ENCODE measurements around the gene CPED1. TPM values are rescaled to one million over a fixed set of nuclear protein-coding genes. Genes with fewer than 3 reads are reported as not detected.
"Not testable (repeated sequence)": the region's sequence is repeated elsewhere in the genome, so short reads cannot be mapped to it uniquely, and the experiment has no call there.

CPED1 gene
- total RNA-seq, 1 donor from 2014 or later = 14.6 TPM

GRCh38 chr7:121001234-121001906 lies 12.9 kb downstream of the CPED1 start:
- Histone ChIP-seq H3K9me3 (ENCODE audit: control insufficient read depth in 3 of 3, low read length in 3 of 3) (no peaks in the 10 kb centered on the region), H3K9ac (ENCODE audit: low read depth in 1 of 3, low read length in 3 of 3) (no peak overlapping the region), H3K27ac (ENCODE audit: low read depth, low read length) (no peak overlapping the region), H3K36me3 (ENCODE audit: control insufficient read depth in 3 of 3, insufficient read depth in 3 of 3, low read length in 3 of 3) (peaks cover 0 to 2% (median 0%) of the 10 kb centered on the region in 3 donors), H3K27me3 (ENCODE audit: control insufficient read depth in 3 of 3, insufficient read depth in 3 of 3, low read length in 3 of 3) (no peaks in the 10 kb centered on the region), H3K4me3 (ENCODE audit: low read length in 3 of 3) (no peak overlapping the region), H3K4me1 (ENCODE audit: control insufficient read depth in 3 of 3, insufficient read depth in 3 of 3, low read length in 3 of 3) (peaks cover 44 to 52% (median 46%) of the 10 kb centered on the region in 3 donors)

- no peak overlapping the region for H3K4me3 ChIP-seq (ENCODE audit: low read length in 3 of 3)
- H3K27me3 ChIP-seq (ENCODE audit: control insufficient read depth in 3 of 3, insufficient read depth in 3 of 3, low read length in 3 of 3) = no peaks in the 10 kb centered on the region
- H3K36me3 ChIP-seq (ENCODE audit: control insufficient read depth in 3 of 3, insufficient read depth in 3 of 3, low read length in 3 of 3) = no peaks in the 10 kb centered on the region
- peaks cover 47 to 54% (median 47%) of the 10 kb centered on the region in 3 donors for H3K4me1 ChIP-seq (ENCODE audit: control insufficient read depth in 3 of 3, insufficient read depth in 3 of 3, low read length in 3 of 3)
- H3K9me3 ChIP-seq (ENCODE audit: control insufficient read depth in 3 of 3, low read length in 3 of 3) = no peaks in the 10 kb centered on the region
- H3K27ac ChIP-seq (ENCODE audit: low read depth, low read length) = peak overlapping the region; percentile 36
- H3K9ac ChIP-seq (ENCODE audit: low read depth in 1 of 3, low read length in 3 of 3) = no peak overlapping the region
These were observed 13.7 kb downstream of the CPED1 start for GRCh38 chr7:121002048-121002756.

- H3K36me3 ChIP-seq (ENCODE audit: control insufficient read depth in 3 of 3, insufficient read depth in 3 of 3, low read length in 3 of 3) = no peaks in the 10 kb centered on the region
- H3K9me3 ChIP-seq (ENCODE audit: control insufficient read depth in 3 of 3, low read length in 3 of 3) = no peaks in the 10 kb centered on the region
- no peaks in the 10 kb centered on the region for H3K27me3 ChIP-seq (ENCODE audit: control insufficient read depth in 3 of 3, insufficient read depth in 3 of 3, low read length in 3 of 3)
- peak overlapping the region; percentile 46 for H3K27ac ChIP-seq (ENCODE audit: low read depth, low read length)
- H3K4me1 ChIP-seq (ENCODE audit: control insufficient read depth in 3 of 3, insufficient read depth in 3 of 3, low read length in 3 of 3) = peaks cover 49 to 56% (median 51%) of the 10 kb centered on the region in 3 donors
- no peak overlapping the region for H3K4me3 ChIP-seq (ENCODE audit: low read length in 3 of 3)
- no peak overlapping the region for H3K9ac ChIP-seq (ENCODE audit: low read depth in 1 of 3, low read length in 3 of 3)
These were observed 14.3 kb downstream of the CPED1 start for GRCh38 chr7:121002757-121003200.

- H3K27ac ChIP-seq (ENCODE audit: low read depth, low read length) = peak overlapping the region; percentile 46
- H3K4me1 ChIP-seq (ENCODE audit: control insufficient read depth in 3 of 3, insufficient read depth in 3 of 3, low read length in 3 of 3) = peaks cover 52 to 58% (median 54%) of the 10 kb centered on the region in 3 donors
- H3K4me3 ChIP-seq (ENCODE audit: low read length in 3 of 3) = peak overlapping the region in 1 of 3 donors; percentile 14
- H3K9ac ChIP-seq (ENCODE audit: low read depth in 1 of 3, low read length in 3 of 3) = no peak overlapping the region
- no peaks in the 10 kb centered on the region for H3K36me3 ChIP-seq (ENCODE audit: control insufficient read depth in 3 of 3, insufficient read depth in 3 of 3, low read length in 3 of 3)
- no peaks in the 10 kb centered on the region for H3K9me3 ChIP-seq (ENCODE audit: control insufficient read depth in 3 of 3, low read length in 3 of 3)
- no peaks in the 10 kb centered on the region for H3K27me3 ChIP-seq (ENCODE audit: control insufficient read depth in 3 of 3, insufficient read depth in 3 of 3, low read length in 3 of 3)
These were observed 15.6 kb downstream of the CPED1 start for GRCh38 chr7:121003986-121004685.

GRCh38 chr7:121005058-121005457 lies 16.5 kb downstream of the CPED1 start:
- H3K9me3 ChIP-seq (ENCODE audit: control insufficient read depth in 3 of 3, low read length in 3 of 3); H3K9ac ChIP-seq (ENCODE audit: low read depth in 1 of 3, low read length in 3 of 3); H3K27ac ChIP-seq (ENCODE audit: low read depth, low read length); H3K36me3 ChIP-seq (ENCODE audit: control insufficient read depth in 3 of 3, insufficient read depth in 3 of 3, low read length in 3 of 3); H3K4me3 ChIP-seq (ENCODE audit: low read length in 3 of 3); H3K27me3 ChIP-seq (ENCODE audit: control insufficient read depth in 3 of 3, insufficient read depth in 3 of 3, low read length in 3 of 3): not testable (repeated sequence)
- H3K4me1 ChIP-seq (ENCODE audit: control insufficient read depth in 3 of 3, insufficient read depth in 3 of 3, low read length in 3 of 3) = peaks cover 49 to 54% (median 53%) of the 10 kb centered on the region in 3 donors

- H3K27ac ChIP-seq (ENCODE audit: low read depth, low read length) = peak overlapping the region; percentile 12
- peaks cover 48 to 50% (median 49%) of the 10 kb centered on the region in 3 donors for H3K4me1 ChIP-seq (ENCODE audit: control insufficient read depth in 3 of 3, insufficient read depth in 3 of 3, low read length in 3 of 3)
- H3K36me3 ChIP-seq (ENCODE audit: control insufficient read depth in 3 of 3, insufficient read depth in 3 of 3, low read length in 3 of 3) = no peaks in the 10 kb centered on the region
- H3K9ac ChIP-seq (ENCODE audit: low read depth in 1 of 3, low read length in 3 of 3) = peak overlapping the region in 1 of 3 donors; percentile 35
- H3K27me3 ChIP-seq (ENCODE audit: control insufficient read depth in 3 of 3, insufficient read depth in 3 of 3, low read length in 3 of 3) = no peaks in the 10 kb centered on the region
- H3K9me3 ChIP-seq (ENCODE audit: control insufficient read depth in 3 of 3, low read length in 3 of 3) = no peaks in the 10 kb centered on the region
- H3K4me3 ChIP-seq (ENCODE audit: low read length in 3 of 3) = peak overlapping the region in 1 of 3 donors; percentile 14
These were observed 17.6 kb downstream of the CPED1 start for GRCh38 chr7:121005996-121006584.

GRCh38 chr7:121006711-121007315 lies 18.3 kb downstream of the CPED1 start:
- Histone ChIP-seq H3K27me3 (ENCODE audit: control insufficient read depth in 3 of 3, insufficient read depth in 3 of 3, low read length in 3 of 3) (no peaks in the 10 kb centered on the region), H3K4me1 (ENCODE audit: control insufficient read depth in 3 of 3, insufficient read depth in 3 of 3, low read length in 3 of 3) (peaks cover 41 to 50% (median 49%) of the 10 kb centered on the region in 3 donors), H3K9me3 (ENCODE audit: control insufficient read depth in 3 of 3, low read length in 3 of 3) (no peaks in the 10 kb centered on the region), H3K27ac (ENCODE audit: low read depth, low read length) (peak overlapping the region; percentile 12), H3K4me3 (ENCODE audit: low read length in 3 of 3) (peak overlapping the region in 1 of 3 donors; percentile 14), H3K36me3 (ENCODE audit: control insufficient read depth in 3 of 3, insufficient read depth in 3 of 3, low read length in 3 of 3) (no peaks in the 10 kb centered on the region), H3K9ac (ENCODE audit: low read depth in 1 of 3, low read length in 3 of 3) (peak overlapping the region in 1 of 3 donors; percentile 35)

GRCh38 chr7:121008816-121009215 lies 20.3 kb downstream of the CPED1 start:
- peaks cover 35 to 42% (median 35%) of the 10 kb centered on the region in 3 donors for H3K4me1 ChIP-seq (ENCODE audit: control insufficient read depth in 3 of 3, insufficient read depth in 3 of 3, low read length in 3 of 3)
- peak overlapping the region; percentile 3 for H3K27ac ChIP-seq (ENCODE audit: low read depth, low read length)

GRCh38 chr7:121011401-121011800 lies 22.9 kb downstream of the CPED1 start:
- Histone ChIP-seq H3K4me1 (ENCODE audit: control insufficient read depth in 3 of 3, insufficient read depth in 3 of 3, low read length in 3 of 3) (peaks cover 21 to 34% (median 32%) of the 10 kb centered on the region in 3 donors), H3K9me3 (ENCODE audit: control insufficient read depth in 3 of 3, low read length in 3 of 3) (no peaks in the 10 kb centered on the region), H3K4me3 (ENCODE audit: low read length in 3 of 3) (no peak overlapping the region), H3K27ac (ENCODE audit: low read depth, low read length) (no peak overlapping the region), H3K27me3 (ENCODE audit: control insufficient read depth in 3 of 3, insufficient read depth in 3 of 3, low read length in 3 of 3) (no peaks in the 10 kb centered on the region), H3K9ac (ENCODE audit: low read depth in 1 of 3, low read length in 3 of 3) (no peak overlapping the region), H3K36me3 (ENCODE audit: control insufficient read depth in 3 of 3, insufficient read depth in 3 of 3, low read length in 3 of 3) (peaks cover 0 to 8% (median 3%) of the 10 kb centered on the region in 3 donors)

More at GRCh38 chr7:121008816-121009215, 20.3 kb downstream of the CPED1 start:
- H3K4me3 ChIP-seq (ENCODE audit: low read length in 3 of 3) = no peak overlapping the region
- H3K9me3 ChIP-seq (ENCODE audit: control insufficient read depth in 3 of 3, low read length in 3 of 3) = no peaks in the 10 kb centered on the region
- no peak overlapping the region for H3K9ac ChIP-seq (ENCODE audit: low read depth in 1 of 3, low read length in 3 of 3)
- H3K36me3 ChIP-seq (ENCODE audit: control insufficient read depth in 3 of 3, insufficient read depth in 3 of 3, low read length in 3 of 3) = no peaks in the 10 kb centered on the region
- H3K27me3 ChIP-seq (ENCODE audit: control insufficient read depth in 3 of 3, insufficient read depth in 3 of 3, low read length in 3 of 3) = no peaks in the 10 kb centered on the region
